CD1c-positive myeloid dendritic cell (primary cell): ENCODE measurements around the gene ARHGEF11.

Experiments
- DNase-seq: peaks from one replicate; pipeline ENCODE4 v3.0.0-alpha.2; 2016; ENCODE audit errors: extremely low spot score

The ARHGEF11 gene

GRCh38 chr1:156910309-156910782 lies 135.2 kb downstream of the ARHGEF11 start:
- DNase-seq, result peak; percentile 43

DNA sequence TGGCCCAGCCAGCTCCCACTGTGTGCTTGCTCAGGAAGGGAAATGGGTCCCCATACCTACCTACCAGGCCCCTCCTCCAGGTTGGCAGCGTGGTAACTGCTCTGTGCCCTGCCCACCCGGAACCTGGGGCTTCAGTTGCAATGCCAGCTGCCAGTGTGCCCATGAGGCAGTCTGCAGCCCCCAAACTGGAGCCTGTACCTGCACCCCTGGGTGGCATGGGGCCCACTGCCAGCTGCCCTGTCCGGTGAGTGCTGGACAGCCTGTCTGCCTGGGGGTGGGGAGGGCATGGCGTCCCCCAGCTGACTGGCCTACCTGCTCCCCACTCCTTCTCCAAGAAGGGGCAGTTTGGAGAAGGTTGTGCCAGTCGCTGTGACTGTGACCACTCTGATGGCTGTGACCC lies 135.9 kb downstream of the ARHGEF11 start:
- no peak for DNase-seq

GRCh38 chr1:156908955-156909354 lies 136.6 kb downstream of the ARHGEF11 start:
- DNase-seq, result no peak

DNA sequence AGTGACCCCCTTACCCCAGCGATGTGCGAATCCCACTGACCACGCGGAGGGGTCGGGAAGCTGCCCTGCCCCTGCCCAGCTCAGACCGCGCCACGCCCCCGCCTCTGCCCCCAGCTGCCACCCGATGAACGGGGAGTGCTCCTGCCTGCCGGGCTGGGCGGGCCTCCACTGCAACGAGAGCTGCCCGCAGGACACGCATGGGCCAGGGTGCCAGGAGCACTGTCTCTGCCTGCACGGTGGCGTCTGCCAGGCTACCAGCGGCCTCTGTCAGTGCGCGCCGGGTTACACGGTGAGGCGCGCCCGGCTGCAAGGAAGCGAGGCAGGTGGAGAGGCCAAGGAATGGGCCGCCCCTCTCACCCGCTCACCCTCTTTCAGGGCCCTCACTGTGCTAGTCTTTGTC lies 137.0 kb downstream of the ARHGEF11 start:
- no peak for DNase-seq

DNA sequence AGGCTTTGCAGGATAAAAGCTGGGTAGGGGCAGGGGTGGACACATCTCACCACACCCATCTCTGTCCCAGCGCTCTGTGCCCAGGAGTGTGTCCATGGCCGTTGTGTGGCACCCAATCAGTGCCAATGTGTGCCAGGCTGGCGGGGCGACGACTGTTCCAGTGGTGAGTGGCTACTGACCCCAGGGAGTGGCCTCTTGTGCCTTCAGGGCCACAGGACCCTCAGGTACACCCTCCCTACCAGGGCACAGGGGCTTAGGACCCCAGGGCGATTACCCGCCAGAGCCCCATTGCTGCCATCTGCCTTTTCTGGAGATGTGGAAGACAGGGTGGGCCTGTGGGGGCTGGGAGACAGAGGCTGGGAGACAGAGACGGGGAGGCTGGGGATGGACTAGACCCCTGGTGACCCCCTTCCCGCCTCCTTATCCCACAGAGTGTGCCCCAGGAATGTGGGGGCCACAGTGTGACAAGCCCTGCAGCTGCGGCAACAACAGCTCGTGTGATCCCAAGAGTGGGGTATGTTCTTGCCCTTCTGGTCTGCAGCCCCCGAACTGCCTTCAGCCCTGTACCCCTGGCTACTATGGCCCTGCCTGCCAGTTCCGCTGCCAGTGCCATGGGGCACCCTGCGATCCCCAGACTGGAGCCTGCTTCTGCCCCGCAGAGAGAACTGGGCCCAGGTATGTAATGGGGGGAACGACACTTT lies 139.2 kb downstream of the ARHGEF11 start:
- no peak for DNase-seq

DNA sequence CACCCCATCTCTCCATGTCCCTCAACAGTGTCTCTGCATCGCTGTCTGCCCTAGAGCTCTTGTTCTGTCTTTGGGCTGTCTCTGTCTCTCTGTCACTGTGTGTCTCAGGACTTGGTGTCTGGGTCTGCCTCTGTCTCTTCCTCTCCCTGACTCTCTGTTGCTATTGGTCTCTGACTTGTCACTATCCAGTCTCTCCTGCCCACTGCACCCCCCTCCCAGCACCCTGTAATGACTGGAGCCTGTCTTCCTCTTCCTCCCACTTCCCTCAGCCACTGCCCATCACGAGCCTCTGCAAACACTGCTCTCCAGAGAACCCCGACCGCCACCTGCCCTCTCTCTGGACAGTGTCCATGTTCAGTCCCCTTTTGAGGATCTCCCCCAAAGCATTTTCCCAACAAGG lies 139.9 kb downstream of the ARHGEF11 start:
- DNase-seq, result peak; percentile 58

GRCh38 chr1:156905176-156905575 lies 140.4 kb downstream of the ARHGEF11 start:
- no peak for DNase-seq

- no peak for DNase-seq
Observed at GRCh38 chr1:156904187-156904959, 141.2 kb downstream of the ARHGEF11 start.

- no peak for DNase-seq
Observed at GRCh38 chr1:156903328-156904091, 142.0 kb downstream of the ARHGEF11 start.

DNA sequence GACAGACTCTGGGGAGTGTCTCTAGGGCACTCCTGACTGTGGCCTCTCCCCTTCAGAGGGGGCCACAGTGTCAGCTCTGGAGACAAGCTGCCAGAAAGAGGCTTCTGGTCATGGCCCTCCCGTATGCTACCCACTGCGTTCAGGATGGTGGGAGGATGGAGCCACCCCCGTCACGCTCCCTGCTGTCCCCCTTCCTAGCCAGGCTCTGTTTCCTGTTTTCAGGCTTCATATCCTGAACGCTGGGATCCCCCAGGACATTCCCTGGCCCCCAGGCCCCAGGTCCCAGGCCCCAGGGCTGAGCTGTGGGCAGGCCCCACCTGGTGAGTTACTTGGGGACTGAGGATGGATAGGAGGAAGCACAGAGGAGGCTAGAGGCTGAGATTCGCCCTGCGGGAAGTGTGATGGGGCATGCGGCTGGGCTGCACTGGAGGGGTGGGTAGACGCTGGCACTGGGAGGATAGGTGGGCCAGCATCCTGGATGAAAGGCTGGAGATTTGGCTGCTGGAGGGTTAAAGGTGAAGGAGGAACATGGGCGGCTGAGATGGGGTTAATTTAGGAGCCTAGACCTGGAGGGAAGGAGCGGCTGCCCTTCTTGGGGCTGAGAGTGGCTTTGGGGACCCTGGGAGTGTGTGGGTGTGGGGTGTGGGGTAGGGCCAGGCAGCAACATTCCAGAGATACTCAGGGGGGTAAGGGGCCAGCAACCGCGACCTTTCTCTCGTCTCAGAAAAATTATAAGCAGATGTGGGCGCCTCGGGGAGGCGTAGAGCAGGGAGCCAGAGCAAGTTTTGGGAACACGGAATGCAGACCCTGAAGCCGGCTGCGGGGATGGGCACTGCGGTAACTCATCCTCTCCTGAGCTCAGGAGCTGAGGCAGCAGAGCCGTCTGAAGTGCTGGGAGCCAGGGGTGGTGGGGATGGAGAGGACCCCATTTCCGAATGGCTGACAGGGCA lies 143.3 kb downstream of the ARHGEF11 start:
- no peak for DNase-seq

- DNase-seq, result no peak
Observed at GRCh38 chr1:156901590-156901900, 144.0 kb downstream of the ARHGEF11 start.

- DNase-seq, result no peak
Observed at GRCh38 chr1:156900896-156901589, 144.5 kb downstream of the ARHGEF11 start.

GRCh38 chr1:156899956-156900718 lies 145.4 kb downstream of the ARHGEF11 start:
- DNase-seq, result peak; percentile 58

DNA sequence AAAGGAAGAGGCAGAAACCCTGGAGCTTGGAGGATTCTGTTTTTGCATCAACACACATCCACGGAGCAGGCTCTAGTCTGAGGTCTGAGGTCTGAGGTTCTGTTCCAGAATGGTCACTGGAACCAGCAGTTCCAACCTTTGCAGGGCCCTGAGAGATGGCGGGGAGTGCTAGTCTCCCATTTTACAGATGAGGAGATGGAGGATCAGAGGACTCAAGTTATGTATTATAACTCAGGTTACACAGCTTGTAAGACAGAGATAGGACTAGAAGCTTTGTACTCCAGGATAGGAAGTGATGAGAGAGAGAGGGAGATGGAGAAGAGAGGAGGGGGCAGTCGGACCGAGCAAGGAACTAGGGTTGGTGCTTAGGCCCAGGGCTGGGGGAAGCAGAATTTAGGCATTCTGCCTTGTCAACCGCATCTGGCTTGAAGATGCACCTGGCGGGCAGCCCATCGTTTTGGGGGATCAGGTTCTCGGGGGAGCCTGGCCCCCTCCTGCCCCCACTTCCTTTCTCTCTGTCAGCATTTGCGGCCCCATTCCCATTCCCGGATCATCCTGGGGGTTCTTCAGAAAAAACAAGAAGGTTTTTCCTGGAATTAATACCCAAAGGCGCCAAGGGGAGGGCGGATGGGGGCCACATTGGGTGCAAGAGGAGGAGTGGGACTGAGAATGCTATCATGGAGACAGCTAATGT lies 146.4 kb downstream of the ARHGEF11 start:
- no peak for DNase-seq

DNA sequence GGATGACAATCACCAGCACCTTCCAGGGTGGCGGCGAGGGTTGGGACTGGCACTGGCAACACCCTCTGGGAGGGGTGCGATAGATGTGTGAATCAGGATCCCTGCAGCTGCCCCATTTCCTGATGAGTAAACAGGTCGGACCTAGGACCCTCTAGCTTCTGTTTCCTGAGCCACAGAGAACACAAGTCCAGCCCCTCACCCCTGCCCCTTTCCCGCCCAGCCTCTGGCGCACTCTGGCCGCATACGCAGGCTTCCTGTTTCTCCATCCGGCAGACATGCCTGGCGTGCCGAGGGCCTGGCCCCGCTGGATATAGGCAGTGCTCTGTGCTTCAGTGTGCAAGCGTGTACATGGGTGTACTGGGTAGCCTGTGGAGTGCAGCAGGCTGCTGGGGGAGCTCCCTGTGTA lies 147.4 kb downstream of the ARHGEF11 start:
- peak; percentile 46 for DNase-seq

DNA sequence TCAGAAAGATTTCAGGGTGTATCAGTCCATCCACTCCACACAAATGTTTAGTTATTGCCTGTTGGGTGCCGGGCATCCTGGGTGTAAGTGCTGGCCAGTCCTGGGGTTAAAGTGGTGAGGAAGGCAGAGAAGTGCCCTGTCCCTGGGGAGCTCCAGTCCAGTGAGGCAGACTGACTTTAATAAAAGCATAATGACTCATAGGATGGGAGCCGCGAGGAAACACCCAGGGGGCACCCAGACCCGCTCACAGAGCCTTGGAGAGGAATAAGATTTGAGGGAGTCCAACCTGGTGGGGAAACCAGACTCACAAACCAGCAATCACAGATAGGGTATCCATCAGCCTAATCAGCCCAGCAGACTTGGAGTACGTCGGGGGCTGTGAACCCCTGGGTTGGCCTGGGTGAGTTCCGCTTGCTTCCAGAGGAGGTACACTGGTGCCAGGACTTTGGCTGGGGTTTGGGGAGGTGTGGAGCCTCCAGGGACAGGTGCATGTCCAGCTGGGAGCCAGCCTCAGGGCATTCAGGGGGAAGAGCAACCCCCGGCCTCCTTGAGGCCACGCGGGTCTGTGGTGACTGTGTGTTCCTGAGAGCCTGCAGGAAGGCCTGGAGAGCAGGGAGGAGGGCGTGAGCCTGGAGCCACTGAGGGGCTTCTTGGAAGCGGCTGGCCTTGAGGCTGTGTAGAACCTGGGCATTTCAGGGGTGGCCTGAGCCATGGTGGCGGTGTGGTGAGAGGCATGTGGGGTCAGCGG lies 148.3 kb downstream of the ARHGEF11 start:
- DNase-seq, result no peak

GRCh38 chr1:156896490-156897033 lies 149.0 kb downstream of the ARHGEF11 start:
- no peak for DNase-seq

GRCh38 chr1:156895927-156896326 lies 149.6 kb downstream of the ARHGEF11 start:
- no peak for DNase-seq

DNA sequence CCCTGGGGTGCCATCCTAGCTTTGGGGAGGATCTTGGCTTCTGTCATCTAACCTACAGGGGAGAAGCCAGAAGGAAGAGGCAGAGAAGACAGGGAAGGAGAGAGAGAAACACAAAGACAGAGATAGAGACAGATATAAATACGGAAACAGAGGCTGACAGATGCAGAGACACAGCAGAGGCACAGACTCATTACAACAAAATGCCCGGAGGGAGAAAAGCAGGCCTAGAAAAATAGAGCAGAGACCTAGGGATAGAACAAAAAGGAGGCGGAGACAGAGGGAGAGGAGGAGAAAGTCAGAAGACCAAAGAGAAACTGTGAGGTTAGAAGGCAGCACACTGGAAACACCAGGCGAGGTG lies 150.1 kb downstream of the ARHGEF11 start:
- no peak for DNase-seq
